GM21737 (cell line): ENCODE measurements around the gene ACRBP.

Experiments
- ATAC-seq: cut with Tn5 transposase; IDR thresholded peaks from one replicate; pipeline ENCODE4 v1.9.1; 2021; ENCODE audit warnings: mild to moderate bottlenecking, moderate library complexity; ENCODE audit not compliant: unreplicated experiment

The ACRBP gene

GRCh38 chr12:6647083-6647604 is at the start of gene ACRBP:
TSS of gene ACRBP (minus strand) at chr12:6647432. CDS start at chr12:6647366, 66 bp downstream.
- ATAC-seq: no peak

- ATAC-seq: no peak
Observed at GRCh38 chr12:6695313-6696045, 48.2 kb upstream of the ACRBP start.

GRCh38 chr12:6694701-6695100 is 47.5 kb upstream of the ACRBP start:
- no peak for ATAC-seq

DNA sequence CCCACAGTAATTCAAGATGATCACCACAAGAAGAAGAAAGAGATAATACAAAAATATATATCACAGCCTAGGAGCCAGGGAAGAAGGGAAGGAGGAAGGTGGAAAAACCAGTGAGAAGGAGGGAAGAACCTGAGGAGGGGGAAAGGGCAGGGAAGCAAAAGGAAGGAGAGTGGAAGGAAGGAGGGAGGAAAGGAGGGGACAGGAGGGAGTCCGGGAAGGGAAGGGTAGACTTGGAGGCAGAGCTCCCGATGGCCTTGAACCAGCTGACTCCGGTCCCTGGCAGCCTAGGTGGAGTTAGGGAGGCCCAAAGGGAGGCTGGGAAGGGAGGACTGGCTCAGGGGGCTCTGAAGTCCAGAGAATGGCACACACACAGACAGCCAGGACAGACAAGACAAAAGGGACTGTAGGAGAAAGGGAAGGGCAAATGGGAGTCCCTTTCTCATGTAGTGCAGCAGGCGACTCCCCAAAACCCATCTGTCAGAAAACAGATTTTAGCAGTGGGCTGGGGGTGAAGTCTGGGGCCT is 46.7 kb upstream of the ACRBP start:
- no peak for ATAC-seq

DNA sequence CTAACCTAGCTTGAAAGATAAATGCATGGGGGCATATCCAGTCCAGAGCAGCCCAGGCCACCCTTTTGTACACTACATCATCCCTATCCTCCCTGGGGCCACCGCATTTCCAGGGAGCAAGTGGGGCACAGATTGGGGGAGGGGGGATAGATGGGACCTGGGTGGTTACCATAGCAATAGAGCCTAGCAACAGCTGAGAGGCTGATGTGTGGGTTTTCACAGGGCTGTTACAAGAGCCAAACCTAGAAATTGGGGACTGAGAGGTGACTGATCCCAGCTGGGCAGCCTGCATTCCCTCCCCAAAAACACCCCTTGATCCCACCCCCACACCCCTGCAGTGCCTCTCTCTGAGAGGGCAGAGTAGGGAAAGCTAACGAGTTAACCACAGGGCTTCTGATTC is 45.7 kb upstream of the ACRBP start:
- no peak for ATAC-seq

- no peak for ATAC-seq
Observed at GRCh38 chr12:6691473-6691872, 44.2 kb upstream of the ACRBP start.

DNA sequence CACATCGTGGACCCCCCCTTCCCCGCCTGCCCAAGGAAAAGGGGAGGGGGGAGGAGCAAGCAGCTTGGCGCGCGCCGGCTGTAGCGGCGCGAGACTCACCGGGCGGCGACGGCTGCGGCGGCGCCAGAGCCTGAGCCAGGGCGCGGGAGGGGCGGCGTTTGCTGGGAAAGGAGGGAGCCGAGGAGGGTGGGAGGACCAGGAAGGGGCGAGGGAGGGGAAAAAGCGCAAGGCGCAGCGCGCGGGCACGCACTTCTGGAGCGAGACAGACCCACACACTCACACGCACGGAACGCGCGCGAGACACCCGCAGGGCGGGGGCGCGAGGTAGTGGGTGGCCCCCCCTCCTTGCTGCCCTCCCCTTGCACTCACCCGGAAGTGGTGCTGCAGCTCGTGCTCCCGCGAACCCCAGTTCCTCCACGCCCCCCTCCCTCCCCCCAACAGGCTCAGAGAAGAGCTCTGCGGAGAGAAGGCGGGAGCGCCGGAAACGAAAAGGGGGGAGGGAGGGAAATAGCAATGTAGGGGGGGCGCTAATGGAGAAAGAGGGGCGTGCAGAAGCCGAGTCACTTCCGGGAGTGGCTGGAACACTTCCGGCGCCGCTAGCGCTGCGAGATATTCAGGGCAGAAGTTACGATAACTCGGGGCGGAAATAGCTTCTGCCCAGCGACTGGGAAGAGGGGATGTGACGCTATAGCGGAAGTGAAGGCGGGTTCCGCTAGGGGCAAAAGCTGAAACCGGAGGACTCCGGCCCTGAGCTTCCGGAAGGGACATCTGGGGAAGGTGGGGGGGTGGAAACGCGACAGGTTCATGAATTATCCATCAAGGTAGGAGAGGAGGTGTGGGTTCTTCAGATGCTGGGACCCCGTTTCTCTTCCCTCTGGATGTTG is 42.0 kb upstream of the ACRBP start, which contains the start of gene ZNF384:
Gene ZNF384, minus strand, starts transcription at position 377 of the 884 bp plus-strand sequence. CDS start 9,855 bp downstream, outside the sequence.
- peak; percentile 77 for ATAC-seq

DNA sequence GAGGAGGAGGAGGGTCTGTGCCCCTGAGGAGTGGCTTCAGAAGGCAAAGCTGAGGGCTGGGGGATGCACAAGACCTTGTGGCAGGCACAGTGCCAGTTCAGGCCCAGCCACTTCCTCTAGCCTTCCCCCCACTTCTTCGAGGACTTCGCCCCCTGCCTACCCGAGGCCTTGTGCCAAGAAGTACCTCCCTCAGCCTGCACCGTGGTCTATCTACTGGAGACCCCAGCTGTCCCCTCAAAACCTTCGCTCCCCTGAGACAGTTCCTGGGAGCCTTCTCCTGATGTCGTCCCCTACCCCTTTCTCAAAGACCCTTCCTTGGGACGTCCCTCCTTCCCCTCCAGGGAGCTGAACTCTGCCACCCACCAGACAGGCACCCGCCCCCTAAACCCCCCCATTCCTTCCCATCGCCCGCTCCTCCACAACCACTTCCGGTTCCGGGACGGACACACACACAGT is 41.3 kb upstream of the ACRBP start:
- ATAC-seq: no peak

GRCh38 chr12:6685814-6686213 is 38.6 kb upstream of the ACRBP start:
- no peak for ATAC-seq

DNA sequence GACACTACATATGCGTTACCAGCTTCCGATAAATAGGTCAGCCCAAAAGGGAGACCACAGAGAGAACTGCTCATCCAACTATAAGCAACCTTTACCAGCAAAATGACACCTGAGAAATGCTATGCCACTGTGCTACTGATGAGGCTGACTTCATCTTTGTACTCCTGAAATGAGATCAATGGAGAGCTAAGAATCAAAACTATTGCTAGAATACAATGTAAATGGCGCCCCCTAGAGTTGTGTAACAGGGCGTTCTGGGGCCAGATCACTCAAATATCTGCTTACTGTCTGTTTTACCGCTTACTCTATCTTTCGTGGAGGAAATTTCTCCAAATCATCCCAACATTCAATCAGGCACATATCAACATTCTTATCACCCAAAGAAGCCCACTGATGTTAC is 37.4 kb upstream of the ACRBP start:
- no peak for ATAC-seq

DNA sequence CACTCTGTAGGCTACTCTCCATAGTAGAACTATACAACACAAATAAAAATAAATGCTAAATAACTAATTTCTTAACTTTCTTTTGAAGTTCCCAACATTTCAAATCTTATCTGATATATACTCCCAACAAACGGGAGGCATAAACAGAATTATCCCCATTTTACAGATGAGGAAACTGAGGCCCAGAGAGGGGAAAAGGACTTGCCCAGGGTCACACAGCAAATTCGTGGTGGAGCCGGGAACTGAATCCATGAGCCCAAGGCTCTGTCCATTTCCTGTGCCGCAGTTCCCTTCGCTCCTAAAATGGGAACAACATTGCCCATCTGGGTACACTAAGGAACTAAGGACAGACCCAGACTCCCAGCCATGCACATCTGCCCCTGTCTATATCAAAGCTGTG is 29.7 kb upstream of the ACRBP start:
- no peak for ATAC-seq

- no peak for ATAC-seq
Observed at GRCh38 chr12:6672143-6672542, 24.9 kb upstream of the ACRBP start.

DNA sequence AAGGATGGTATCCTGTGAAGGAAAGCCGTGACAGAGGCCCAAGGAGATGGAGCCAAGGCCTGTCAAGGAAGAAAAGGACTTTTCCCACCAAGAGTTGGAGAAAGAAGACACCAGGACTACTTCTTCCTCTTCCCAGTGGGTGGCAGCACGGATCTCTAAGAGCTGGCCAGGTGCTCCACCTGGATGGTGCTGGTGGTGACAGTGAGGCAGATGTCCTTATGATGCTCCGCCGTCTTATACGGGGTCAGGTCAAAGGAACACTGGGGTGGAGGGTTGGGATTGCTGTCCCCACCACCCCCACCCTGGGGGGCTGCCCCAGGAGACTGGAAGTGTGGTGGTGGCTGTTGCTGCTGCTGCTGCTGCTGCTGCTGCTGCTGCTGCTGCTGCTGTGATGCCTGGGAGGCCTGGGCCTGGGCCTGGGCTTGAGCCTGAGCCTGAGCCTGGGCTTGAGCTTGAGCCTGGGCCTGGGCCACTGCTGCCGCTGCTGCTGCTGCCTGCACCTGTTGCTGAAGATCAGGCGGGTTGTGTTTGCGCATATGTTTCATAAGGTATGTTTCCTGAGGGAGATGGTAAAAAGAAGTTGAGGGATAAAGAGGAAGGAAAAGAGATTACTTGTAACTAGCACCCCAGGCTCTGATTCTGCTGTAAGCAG is 20.5 kb upstream of the ACRBP start:
- ATAC-seq: no peak

DNA sequence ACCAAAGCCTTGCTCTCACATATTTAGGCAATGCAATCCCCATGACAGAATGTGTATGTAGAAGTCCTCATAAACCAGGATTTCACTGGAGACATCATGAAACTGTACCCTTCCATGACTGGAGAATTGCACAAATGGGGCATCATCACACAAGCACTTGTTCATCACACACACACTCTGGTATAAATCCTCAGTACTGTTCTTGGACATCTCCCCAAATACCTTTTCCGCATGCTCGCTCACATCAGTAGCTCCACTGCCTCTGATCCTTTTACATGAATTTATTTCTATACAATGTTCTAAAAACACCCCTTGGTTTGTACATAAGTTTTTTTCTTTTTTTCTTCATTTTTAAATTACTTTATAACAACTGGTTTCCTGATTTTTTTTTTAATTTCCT is 19.0 kb upstream of the ACRBP start:
- no peak for ATAC-seq

GRCh38 chr12:6664902-6665301 is 17.7 kb upstream of the ACRBP start:
- ATAC-seq: no peak

- peak; percentile 93 for ATAC-seq
Observed at GRCh38 chr12:6662906-6663742, 15.9 kb upstream of the ACRBP start, which contains the start of gene ING4. TSS of gene ING4 (minus strand) at chr12:6663119. CDS start at chr12:6663101, 18 bp downstream.

DNA sequence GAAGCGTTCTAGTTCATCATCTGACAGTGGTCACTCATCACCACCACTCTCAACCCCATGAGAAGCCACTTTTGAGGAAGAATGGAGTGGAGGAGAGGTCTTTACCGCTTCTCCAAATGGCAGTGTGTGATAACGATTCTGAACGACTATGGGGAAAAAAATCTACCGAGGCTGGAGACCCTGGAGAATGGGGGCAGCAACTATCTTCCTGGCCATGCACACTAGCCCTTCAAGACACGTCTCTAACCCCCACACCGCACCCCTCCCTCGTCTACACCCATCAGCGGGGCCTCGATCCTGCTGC is 15.3 kb upstream of the ACRBP start:
- ATAC-seq: peak; percentile 26

- ATAC-seq: no peak
Observed at GRCh38 chr12:6653987-6654386, 6.8 kb upstream of the ACRBP start.

DNA sequence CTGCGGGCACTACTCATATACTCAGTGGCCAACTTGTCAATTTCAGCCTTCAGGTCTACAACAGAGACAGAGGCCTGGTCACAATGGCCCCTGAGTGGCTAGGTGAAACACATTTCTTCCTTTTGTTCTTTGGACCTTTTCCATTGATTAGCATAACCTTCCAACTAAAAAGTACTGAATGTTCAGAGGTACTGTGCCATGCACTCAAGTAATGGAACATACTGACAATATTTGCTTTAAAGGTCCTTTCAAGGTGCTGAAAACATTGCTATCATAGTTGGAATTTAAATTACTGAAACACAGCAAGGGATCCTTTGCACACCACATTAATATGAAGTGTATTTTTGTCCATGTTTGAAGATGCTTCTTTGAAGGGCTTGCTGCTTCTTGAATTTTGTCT is 6.1 kb upstream of the ACRBP start:
- no peak for ATAC-seq

DNA sequence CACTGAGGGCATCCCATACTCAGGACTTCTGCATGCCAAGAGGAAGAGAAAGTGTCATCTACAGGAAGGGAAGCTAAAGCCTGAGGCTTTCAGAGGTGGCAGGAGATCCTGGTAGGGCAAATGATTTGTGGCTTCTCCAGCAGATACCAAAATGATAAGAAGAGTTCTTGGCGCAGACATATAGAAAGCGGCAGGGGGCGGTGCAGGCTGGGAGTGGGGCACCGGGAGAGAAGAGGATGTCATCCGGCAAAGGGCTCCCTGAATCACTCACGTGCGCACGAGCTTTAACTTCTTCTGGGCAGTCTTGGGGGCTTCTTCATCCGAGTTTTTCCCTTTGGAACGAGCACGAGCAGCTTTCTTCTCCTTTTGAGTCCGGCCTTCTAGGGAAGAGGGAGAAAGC is 5.2 kb upstream of the ACRBP start:
- ATAC-seq: no peak
